Thymus (tissue), 11 donors: Measurements from ENCODE around the gene FGD5. TPM values are rescaled to one million over a fixed set of nuclear protein-coding genes. Genes with fewer than 3 reads are reported as not detected.

Source experiments
- DNase-seq, 9 donors: peaks; one replicate each; pipeline ENCODE4 v3.0.0-alpha.2; 2013; ENCODE audit warnings: low spot score in 9 of 9, low read depth in 6 of 9, missing footprints in 1 of 9
- H3K27ac ChIP-seq, 2 donors: one replicate each; pipeline ENCODE4 v1.5.1; 2013; ENCODE audit warnings: control low read depth in 1 of 2, low read depth in 1 of 2, low read length in 1 of 2, mild to moderate bottlenecking in 1 of 2, moderate library complexity in 1 of 2
- H3K27me3 ChIP-seq, 2 donors: one replicate each; pipeline ENCODE4 v1.5.1; 2013; ENCODE audit warnings: low read length in 1 of 2; ENCODE audit not compliant: control insufficient read depth in 2 of 2, insufficient read depth in 1 of 2
- H3K36me3 ChIP-seq, 2 donors: one replicate each; pipeline ENCODE4 v1.5.1; 2013; ENCODE audit warnings: low read length in 1 of 2, mild to moderate bottlenecking in 1 of 2, moderate library complexity in 1 of 2; ENCODE audit not compliant: control insufficient read depth in 2 of 2, insufficient read depth in 2 of 2
- H3K4me1 ChIP-seq, 2 donors: one replicate each; pipeline ENCODE4 v1.5.1; 2013; ENCODE audit warnings: low read length in 2 of 2; ENCODE audit not compliant: control insufficient read depth in 2 of 2, insufficient read depth in 2 of 2
- H3K4me3 ChIP-seq, 2 donors: one replicate each; pipeline ENCODE4 v1.5.1; 2013; ENCODE audit warnings: low read length in 2 of 2, control low read depth in 1 of 2, mild to moderate bottlenecking in 1 of 2
- H3K9me3 ChIP-seq, 2 donors: one replicate each; pipeline ENCODE4 v1.5.1; 2013; ENCODE audit warnings: low read length in 1 of 2, mild to moderate bottlenecking in 1 of 2; ENCODE audit not compliant: control insufficient read depth in 2 of 2, insufficient read depth in 1 of 2
- WGBS: extraction: QIAGEN DNeasy Blood & Tissue Kit; methylation state at CpG from one replicate; pipeline ENCODE4 v1.1.7; 2013; 5-methylcytosine and 5-hydroxymethylcytosine counted together
- polyA plus RNA-seq: library from polyadenylated mRNA; stranded (reverse); fragments of 200-250 nt; gene quantifications from one replicate; pipeline ENCODE4 v1.2.3, GENCODE V29; 2013
- total RNA-seq: library from RNA; stranded (reverse); fragments of 120-200 nt; gene quantifications from one replicate; pipeline ENCODE4 v1.2.4, GENCODE V29; 2013
- donor health status: healthy.

The FGD5 gene
- total and polyA plus RNA-seq, 2 donors, result 2.0 to 2.9 TPM

- H3K4me3 ChIP-seq, result no peak overlapping the region
- 99% methylated on average over 3 of the region's 3 CpGs for WGBS
- no peaks in the 10 kb centered on the region for H3K9me3 ChIP-seq
- H3K4me1 ChIP-seq, result peaks cover 0 to 20% of the 10 kb centered on the region in 2 donors
- no peaks in the 10 kb centered on the region for H3K27me3 ChIP-seq
- no peaks in the 10 kb centered on the region for H3K36me3 ChIP-seq
- DNase-seq, result no peak
- no peak overlapping the region for H3K27ac ChIP-seq
Observed at GRCh38 chr3:14834121-14834520, 15.4 kb downstream of the FGD5 start.

- Histone ChIP-seq H3K27me3 (no peaks in the 10 kb centered on the region), H3K4me3 (no peak overlapping the region), H3K4me1 (peaks cover 0 to 22% of the 10 kb centered on the region in 2 donors), H3K36me3 (no peaks in the 10 kb centered on the region), H3K9me3 (no peaks in the 10 kb centered on the region), H3K27ac (no peak overlapping the region)
- WGBS, result 99% methylated on average over 15 of the region's 15 CpGs
- DNase-seq, result no peak
Observed at GRCh38 chr3:14834807-14835466, 16.2 kb downstream of the FGD5 start.

GRCh38 chr3:14836049-14836468, 17.3 kb downstream of the FGD5 start:
- H3K27ac ChIP-seq, result no peak overlapping the region
- peaks cover 0 to 22% of the 10 kb centered on the region in 2 donors for H3K4me1 ChIP-seq
- WGBS, result 94% methylated on average over 9 of the region's 9 CpGs
- no peaks in the 10 kb centered on the region for H3K9me3 ChIP-seq
- H3K27me3 ChIP-seq, result no peaks in the 10 kb centered on the region
- H3K36me3 ChIP-seq, result no peaks in the 10 kb centered on the region
- no peak for DNase-seq
- H3K4me3 ChIP-seq, result no peak overlapping the region

- H3K4me3 ChIP-seq, result no peak overlapping the region
- no peaks in the 10 kb centered on the region for H3K27me3 ChIP-seq
- H3K27ac ChIP-seq, result no peak overlapping the region
- H3K36me3 ChIP-seq, result no peaks in the 10 kb centered on the region
- peaks cover 0 to 11% of the 10 kb centered on the region in 2 donors for H3K4me1 ChIP-seq
- 94% methylated on average over 15 of the region's 15 CpGs for WGBS
- no peak for DNase-seq
- no peaks in the 10 kb centered on the region for H3K9me3 ChIP-seq
Observed at GRCh38 chr3:14837186-14837877, 18.6 kb downstream of the FGD5 start.

- Histone ChIP-seq H3K4me3 (no peak overlapping the region), H3K27me3 (no peaks in the 10 kb centered on the region), H3K27ac (no peak overlapping the region), H3K9me3 (no peaks in the 10 kb centered on the region), H3K4me1 (peaks cover 0 to 6% of the 10 kb centered on the region in 2 donors), H3K36me3 (no peaks in the 10 kb centered on the region)
- no peak for DNase-seq
- 79% methylated on average over 5 of the region's 5 CpGs for WGBS
Observed at GRCh38 chr3:14837878-14838258, 19.1 kb downstream of the FGD5 start.

GRCh38 chr3:14839236-14839635, 20.5 kb downstream of the FGD5 start:
- WGBS, result 83% methylated on average over 7 of the region's 7 CpGs
- no peak overlapping the region for H3K4me3 ChIP-seq
- no peak overlapping the region for H3K27ac ChIP-seq
- H3K36me3 ChIP-seq, result no peaks in the 10 kb centered on the region
- H3K4me1 ChIP-seq, result peaks cover 0 to 6% of the 10 kb centered on the region in 2 donors
- no peaks in the 10 kb centered on the region for H3K9me3 ChIP-seq
- DNase-seq, result no peak
- no peaks in the 10 kb centered on the region for H3K27me3 ChIP-seq

GRCh38 chr3:14841836-14842235, 23.1 kb downstream of the FGD5 start:
- Histone ChIP-seq H3K36me3 (no peaks in the 10 kb centered on the region), H3K27me3 (no peaks in the 10 kb centered on the region), H3K4me1 (peaks cover 0 to 6% of the 10 kb centered on the region in 2 donors), H3K9me3 (no peaks in the 10 kb centered on the region), H3K4me3 (no peak overlapping the region), H3K27ac (no peak overlapping the region)
- DNase-seq, result no peak
- 95% methylated on average over 9 of the region's 9 CpGs for WGBS

GRCh38 chr3:14842277-14842676, 23.5 kb downstream of the FGD5 start:
- no peaks in the 10 kb centered on the region for H3K36me3 ChIP-seq
- peaks cover 0 to 6% of the 10 kb centered on the region in 2 donors for H3K4me1 ChIP-seq
- H3K27me3 ChIP-seq, result no peaks in the 10 kb centered on the region
- no peaks in the 10 kb centered on the region for H3K9me3 ChIP-seq
- H3K4me3 ChIP-seq, result no peak overlapping the region
- 91% methylated on average over 3 of the region's 3 CpGs for WGBS
- no peak overlapping the region for H3K27ac ChIP-seq
- no peak for DNase-seq

GRCh38 chr3:14843321-14843720, 24.6 kb downstream of the FGD5 start:
- Histone ChIP-seq H3K4me1 (peaks cover 0 to 15% of the 10 kb centered on the region in 2 donors), H3K9me3 (no peaks in the 10 kb centered on the region), H3K27me3 (peaks cover 0 to 2% of the 10 kb centered on the region in 2 donors), H3K4me3 (no peak overlapping the region), H3K27ac (no peak overlapping the region), H3K36me3 (no peaks in the 10 kb centered on the region)
- DNase-seq, result no peak
- WGBS, result 95% methylated on average over 8 of the region's 8 CpGs
